ENCODE results near the gene CLDN8.

CLDN8 gene

DNA sequence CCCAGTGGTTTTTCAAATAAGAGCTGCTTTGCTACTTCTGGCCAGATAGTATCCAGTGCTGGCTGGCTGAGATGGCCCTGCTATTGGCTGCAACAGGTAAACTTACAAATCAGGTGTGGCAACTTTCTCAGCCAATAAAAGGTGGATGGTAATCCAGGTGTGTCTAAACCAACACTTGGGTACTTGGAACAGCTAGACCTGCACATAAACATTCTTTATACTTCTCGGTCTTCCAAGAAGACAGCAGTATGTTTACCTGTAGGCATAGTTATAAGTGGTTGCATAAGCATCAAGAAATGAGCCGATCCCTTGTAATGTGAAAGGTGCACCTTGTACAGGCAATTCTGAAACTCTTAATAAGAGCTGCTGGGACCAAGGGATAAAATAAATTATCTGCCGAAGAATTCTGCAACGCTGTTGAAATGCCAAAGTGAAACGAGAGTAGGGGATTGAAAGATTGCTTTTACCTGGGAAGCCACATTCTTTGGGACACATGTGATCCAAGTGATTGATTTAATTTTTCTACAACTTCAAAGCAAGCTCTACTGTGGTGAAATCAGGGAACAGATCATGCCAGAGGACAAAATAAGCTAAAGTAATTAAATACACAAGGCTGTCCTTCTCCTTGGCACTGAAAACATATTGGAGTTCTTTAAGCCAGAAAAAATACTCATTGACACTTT, at the start of gene CLDN8:
Gene CLDN8, minus strand, starts transcription at position 57 of the 683 bp plus-strand sequence. CDS start 172 bp downstream, outside the sequence.
- DNase-seq, result no peak

DNA sequence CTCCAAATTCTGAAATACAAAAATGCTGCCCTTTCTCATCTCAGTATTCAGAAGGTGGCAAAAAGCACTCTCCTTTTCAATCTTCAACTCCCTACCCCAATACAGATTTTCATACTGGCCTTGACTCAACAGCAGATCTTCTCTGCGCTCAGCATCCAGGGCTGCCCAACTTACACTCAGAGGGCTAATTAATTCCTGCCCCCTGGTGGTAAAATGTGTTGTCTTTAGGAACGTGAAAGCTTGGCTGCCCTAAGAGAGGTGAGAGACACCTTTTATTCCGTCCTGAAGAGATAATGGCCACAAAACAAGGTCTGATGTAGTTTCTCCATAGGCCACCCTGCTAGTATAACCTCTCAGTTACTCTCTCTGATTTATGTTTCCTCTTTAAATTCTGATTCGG, 41.9 kb upstream of the CLDN8 start:
- DNase-seq, result peak; percentile 49

DNA sequence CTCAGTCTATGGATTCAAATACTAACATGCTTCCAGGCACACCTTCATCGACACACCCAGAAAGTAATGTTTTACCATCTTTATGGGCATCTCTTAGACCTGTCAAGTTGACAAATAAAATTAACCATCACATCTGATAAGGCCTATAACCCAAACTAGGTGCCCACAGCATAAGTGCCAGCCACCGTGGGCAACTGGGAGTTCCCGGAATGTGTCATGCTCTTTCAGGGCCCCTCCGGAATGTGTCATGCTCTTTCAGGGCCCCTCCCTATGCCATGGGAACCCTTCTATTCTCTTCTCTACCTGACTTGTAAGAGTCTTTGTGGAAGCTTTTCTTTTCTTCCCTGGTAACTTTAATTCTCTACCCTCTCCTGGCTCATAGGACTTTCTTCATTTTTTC, 40.2 kb upstream of the CLDN8 start:
- DNase-seq, result no peak

DNA sequence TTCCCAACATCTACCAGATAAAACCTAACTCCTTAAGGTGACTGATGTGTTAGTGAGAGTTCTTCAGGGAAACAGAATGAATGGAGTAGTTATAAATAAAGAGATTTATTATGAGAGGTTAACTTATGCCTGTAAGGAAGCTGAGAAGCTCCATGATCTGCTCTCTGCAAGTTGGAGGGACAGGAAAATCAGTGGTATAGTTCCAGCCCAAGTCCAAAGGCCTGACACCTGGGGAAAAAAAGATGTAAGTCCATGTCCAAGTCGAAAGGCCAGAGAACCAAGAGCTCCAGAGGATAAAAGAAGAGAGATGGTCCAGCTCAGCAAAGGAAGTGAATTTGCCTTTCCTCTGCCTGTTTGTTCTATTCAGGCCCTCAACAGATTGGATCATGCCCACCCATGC, 39.8 kb upstream of the CLDN8 start:
- DNase-seq, result no peak

DNA sequence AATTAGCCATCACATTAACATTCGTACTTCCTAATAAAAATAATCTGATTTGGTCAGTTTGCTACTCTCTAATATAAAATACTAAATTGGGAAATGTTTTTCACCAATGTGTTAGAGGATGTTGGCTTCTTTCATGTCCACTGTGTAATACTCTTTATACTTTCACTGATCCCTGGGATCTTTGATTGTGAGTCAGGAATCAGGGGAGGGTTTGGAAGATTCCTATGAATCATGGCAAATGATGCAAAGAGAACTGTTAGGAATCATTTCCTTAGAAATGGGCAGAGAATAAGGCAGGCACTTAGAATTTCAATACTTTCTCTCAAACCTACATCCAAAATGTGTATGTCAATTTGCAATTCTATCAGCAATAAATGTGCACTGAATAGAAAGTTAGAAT, 35.9 kb upstream of the CLDN8 start:
- no peak for DNase-seq

DNA sequence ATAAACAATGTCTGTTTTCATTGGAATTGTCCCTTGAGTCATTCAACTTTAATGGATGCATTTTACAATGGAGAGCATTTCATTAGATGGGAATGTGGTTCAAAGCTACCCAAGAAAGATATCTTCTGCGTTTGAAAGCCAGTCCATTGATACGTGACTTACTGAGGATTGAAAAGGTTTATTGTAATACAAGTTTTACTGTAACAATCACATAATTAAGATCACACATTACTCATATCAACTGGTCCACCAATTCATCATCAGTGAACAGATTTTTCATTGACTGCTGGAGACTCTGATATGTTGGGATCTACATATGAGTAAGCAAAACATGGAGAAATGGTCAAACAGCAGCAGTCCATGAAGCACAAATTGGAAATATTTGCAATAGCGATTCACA, 34.0 kb upstream of the CLDN8 start:
- no peak for DNase-seq

DNA sequence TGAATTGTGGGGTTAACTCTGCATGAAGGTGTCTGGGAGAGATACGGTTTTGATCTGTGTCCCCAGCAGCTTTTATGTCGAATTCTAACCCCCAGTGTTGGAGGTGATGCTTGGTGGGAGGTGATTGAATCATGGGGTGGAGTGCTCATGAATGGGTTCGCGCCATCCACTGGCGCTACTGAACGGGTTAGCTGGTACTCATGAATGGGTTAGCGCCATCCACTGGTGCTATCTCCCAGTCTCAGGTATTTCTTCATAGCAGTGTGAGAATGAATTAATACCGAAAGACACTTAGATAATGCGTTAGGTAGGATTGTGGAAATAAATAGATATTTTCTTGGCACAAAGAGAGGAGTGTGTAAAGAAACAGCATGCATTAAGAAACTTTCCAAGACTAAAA, 32.9 kb upstream of the CLDN8 start:
- DNase-seq, result no peak

DNA sequence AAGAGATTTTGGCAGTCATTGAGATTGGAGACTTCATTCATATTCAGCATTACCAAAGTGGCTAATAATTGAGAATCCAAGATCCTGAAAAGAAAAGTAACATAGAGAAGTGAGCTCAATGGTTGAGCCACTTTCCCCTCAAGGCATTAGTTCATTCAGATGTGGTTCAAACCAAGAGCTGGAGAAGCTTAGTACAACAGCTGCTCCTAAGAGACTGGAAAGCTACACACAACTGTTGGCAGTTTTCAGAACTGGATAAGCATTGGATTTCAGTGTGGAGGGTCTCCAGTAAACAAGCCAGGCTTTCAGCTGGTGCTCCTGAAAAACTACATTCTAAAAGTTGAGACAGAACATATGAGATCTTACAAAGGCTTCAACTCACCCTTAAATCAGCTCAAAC, 29.2 kb upstream of the CLDN8 start:
- no peak for DNase-seq

DNA sequence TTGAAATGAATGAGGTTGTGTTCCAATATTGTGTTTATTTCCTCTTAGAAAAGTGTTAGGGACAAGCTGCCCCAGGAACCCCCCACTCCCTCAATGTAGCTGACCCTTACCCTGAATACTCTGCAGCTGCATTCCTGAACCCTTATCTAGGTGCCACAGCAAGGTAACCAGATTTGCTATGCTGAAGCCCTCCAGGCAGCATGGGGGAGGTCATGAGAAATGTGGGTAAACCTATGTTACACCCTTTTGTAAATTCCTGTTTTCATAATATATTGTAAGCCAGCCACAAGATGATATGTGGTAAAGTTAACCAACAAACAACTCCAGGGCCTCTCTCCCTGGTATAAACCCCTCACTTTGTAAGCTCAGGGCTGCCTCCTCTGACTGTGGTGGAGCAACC, 27.8 kb upstream of the CLDN8 start:
- no peak for DNase-seq

DNA sequence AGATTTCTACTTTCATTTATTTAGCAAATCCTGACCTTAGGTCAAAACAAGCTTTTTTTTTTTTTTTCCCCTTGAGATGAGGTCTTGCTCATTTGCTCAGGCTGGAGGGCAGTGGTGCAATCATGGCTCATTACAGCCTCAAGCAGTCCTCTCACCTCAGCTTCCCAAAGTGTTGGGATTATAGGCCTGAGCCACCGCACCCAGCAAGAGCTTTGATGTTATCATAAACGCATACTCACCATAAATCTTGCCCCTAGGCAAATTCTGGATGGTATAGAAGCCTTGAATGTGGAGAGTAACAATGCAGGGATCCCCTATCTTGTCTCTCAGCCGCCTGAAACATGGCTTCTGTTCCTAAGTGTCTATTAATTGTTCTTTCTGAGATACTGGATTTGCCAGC, 24.8 kb upstream of the CLDN8 start:
- DNase-seq, result no peak

DNA sequence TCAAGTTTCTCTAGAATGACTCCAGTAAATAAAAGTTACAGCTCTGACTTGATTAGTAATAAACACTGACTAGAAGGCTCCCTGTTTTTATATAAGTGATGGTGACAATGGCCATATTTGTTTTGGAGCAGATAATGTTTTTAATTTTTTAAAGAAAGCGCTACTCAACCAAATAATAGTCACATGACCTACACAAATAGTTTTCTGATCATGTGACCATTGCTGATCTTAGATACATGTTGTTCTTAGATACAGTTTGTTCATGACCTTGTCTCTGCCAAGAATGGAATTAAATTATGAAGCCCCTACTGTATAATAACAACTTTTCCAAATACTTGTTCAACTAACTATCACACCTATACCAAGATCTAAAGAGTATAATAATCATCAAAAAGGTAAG, 22.3 kb upstream of the CLDN8 start:
- DNase-seq, result no peak

DNA sequence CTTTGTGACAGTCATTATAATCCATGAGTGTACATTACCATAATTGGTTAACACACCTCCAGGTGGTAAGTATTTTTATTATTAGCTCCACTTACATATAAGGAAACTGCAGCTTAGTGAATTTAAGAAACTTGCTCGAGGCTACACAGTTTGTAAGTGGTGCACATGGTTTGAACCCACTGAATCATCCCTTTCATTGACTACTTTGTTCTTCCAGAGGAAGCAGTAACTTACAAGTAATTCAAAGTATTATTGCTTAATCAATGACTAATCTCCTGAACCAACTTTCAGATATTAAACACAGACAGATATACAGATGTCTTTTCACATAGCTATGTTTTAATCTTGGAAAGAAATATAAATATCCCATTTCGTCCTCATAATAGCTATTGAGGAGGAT, 18.7 kb upstream of the CLDN8 start:
- DNase-seq, result no peak

DNA sequence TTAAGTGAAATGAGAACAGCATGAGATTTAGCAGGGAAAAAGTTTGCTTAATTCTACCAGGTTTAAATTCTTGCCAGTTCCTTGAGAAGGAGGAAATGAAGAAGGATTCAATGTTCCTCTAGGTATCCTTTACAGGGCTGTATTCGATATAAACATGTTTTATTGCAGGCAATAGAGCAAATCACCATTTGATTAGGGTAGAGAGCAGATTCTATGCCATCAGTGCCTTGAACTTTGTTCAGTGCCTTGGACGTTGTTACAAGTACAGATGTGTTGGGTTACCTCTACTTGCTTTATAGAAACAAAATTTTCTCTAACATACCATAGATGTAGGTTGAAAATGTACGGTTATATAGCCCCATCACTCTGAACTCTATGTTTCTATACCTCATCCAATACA, 18.2 kb upstream of the CLDN8 start:
- no peak for DNase-seq

DNA sequence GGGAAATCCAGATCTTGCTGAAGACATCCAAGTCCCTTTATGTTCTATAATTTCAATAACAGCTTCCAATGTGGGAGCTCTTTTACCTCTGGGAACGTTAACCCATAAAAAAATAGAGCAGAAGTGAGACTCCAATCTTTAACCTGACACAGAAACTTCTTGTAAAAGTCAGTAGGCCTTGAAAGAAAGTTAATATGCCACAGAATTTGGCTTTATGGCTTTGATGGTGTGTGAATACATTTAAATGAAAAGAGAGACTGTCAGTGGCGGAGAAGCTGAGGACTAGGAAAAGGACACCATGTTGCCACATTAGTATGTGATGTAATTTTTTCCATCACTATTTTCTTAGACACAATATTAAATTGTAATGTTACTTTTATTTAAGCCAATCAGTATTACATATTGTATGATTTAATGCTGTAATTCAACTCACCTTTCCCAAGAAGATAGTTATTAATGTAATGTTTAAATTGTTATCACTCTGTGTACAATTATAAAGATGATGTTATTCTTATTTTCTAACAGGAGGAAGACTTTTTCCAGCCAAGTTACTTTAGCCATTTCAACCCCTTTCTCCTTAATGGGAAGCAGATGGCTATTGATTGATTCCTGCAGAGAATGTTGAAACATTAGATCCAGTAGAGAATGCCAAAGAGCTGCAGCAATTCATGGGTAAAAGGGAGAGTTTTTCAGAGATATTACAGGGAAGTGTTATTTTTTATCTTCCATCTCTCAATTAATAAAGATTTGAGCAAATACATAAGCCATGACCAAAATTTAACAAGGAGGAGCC, 17.5 kb upstream of the CLDN8 start:
- peak; percentile 26 for DNase-seq

DNA sequence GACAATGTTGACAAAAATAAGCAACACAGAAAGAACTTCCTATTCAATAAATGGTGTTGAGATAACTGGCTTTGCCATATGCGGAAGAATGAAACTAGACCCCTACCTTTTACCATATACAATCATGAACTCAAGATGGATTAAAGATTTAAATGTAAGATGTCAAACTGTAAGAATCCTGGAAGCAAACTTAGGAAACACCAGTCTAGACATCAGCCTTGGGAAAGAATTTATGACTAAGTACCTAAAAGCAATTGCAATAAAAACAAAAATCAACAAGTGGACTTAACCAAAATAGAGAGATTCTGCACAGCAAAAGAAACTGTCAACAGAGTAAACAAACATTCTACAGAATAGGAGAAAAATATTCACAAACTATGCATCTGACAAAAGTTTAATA, 16.1 kb upstream of the CLDN8 start:
- DNase-seq, result no peak

DNA sequence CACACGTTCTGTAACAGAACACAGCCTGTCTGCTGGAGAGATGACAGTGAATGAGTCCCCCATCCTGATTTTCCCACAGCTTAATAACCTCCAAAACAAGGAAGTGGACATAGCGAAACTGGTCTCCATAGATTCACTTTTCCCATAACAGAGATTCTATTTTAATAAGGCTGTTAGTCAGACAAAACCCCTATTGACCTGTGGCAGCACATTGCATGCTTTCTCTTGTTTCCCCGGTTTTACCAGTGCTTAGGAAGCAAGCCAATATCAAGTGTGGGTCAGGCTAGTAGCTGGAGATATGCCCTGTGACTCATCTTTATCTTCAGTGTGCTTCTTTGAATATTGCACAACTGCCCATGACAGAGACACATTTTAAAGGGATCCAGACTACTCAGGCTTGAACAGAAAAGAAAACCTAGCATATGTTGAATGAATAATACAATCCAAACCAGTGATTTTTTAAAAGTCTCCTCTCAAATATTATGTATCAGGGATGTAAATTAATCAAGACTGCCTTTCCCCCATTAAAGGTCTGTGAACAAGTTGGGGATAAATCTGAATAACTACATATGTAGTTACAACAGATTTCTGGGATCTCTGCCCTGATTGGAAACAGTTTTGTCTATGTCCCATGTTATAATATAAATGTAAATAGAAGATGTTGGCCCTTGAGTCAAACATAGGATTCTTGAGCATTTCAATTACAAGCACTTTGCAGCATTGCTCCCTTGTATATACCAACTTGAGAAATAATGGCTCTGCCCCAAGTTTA, 11.9 kb upstream of the CLDN8 start:
- no peak for DNase-seq

DNA sequence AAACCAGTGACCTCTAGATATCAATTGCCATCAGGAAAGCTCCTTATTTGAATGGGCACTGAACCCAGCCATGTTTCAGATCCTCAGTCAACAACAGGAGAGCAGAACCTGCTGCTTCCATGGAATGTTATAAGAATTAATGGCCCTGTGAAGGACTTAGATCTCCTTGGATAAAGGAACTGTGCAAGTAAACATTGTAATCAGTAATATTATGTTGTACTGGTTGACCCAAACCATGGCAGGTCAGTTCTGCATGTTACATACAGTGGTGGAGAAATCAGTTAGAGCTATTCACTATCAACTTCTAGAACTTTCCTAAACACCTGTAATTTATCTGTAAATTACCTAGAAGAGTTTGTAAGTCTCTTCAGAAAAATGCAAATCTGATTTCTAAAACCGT, 11.2 kb upstream of the CLDN8 start:
- no peak for DNase-seq

DNA sequence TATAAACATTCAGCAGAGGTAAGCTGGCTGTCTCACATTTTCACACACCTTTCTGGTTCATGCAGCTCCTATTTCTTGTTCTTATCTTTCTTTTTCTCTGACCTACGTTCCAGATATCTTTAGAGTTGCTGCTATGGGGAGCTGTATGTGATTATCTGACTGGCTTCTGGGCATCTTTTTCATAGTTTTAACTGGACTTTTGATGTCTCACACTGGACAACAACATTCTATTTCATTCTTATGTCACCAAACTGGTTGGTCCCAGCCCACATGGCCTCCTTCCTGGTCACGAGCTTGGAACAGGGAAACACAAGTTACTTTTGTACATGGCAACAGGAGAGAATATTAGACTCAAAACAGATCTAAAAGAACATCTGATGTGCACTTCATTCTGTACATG, 7.7 kb upstream of the CLDN8 start:
- no peak for DNase-seq

DNA sequence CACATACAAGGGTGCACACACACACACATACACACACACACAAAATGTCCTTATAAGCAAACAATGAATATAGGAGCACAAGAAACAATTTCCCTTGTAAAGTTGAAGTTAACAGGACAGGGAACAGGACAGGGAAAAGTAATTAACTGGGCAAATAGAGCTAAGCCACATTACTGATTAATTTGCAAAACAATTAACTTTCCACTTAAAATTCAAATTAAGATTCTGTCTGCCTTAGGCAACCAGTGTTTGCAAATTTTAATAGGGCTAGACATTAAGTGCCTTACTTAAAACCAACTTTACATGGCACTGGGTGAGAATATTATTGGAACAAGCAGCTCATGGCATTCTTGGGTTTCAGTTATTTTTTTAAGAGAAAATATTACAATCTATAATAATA, 6.8 kb upstream of the CLDN8 start:
- no peak for DNase-seq

DNA sequence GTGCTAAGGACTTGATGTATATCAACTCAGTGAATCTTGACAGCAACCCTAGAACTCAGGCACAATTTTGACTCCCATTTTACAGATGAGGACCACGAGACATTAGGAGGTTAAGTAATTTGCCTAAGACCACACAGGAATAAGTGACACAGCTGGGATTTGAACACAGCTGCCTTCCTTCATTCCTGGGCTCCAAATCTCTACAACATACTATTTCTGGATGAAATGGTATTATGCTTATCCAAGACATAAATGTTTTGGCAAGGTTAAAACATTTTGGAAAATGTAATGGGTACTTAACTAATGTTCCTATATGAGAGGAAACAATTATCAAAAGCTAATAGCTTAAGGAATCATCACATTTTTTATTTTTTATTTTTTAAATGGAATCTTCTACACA, 4.8 kb downstream of the CLDN8 start:
- no peak for DNase-seq

DNA sequence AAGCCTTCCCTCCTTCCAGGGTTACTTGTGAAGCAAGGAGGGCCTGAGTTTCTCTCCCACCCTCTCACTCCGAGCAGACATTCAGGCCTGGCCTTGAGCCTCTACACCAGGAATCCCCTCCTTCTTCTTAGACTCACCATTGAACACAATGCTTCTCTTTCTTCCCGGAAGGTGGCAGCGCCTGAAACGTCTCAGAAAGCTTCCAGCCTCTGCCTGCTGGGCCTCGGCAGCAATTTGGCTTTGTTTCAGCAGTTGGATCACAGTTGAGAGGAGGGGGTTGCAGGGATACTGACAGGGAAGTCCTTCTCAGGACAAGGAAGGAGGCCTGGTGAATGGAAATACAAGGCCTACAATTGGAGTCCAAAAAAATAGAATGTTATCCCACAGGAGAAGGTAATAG, 6.3 kb downstream of the CLDN8 start:
- peak; percentile 5 for DNase-seq

DNA sequence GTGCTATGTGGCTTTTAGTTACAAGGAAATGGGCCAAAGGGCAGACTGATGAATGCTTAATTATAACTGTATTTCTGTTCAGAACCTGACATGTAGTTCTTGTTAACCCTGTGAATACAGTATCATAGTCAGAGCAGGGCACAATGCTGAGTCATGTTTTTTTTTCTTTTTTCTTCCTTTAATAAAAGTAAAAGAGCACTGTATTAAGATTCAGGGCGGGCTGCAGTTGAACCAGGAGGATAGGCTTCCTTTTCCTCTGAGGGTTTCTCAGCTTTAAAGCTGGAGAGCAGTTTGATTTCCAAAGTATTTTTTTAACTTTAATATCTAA, 8.7 kb downstream of the CLDN8 start:
- no peak for DNase-seq

DNA sequence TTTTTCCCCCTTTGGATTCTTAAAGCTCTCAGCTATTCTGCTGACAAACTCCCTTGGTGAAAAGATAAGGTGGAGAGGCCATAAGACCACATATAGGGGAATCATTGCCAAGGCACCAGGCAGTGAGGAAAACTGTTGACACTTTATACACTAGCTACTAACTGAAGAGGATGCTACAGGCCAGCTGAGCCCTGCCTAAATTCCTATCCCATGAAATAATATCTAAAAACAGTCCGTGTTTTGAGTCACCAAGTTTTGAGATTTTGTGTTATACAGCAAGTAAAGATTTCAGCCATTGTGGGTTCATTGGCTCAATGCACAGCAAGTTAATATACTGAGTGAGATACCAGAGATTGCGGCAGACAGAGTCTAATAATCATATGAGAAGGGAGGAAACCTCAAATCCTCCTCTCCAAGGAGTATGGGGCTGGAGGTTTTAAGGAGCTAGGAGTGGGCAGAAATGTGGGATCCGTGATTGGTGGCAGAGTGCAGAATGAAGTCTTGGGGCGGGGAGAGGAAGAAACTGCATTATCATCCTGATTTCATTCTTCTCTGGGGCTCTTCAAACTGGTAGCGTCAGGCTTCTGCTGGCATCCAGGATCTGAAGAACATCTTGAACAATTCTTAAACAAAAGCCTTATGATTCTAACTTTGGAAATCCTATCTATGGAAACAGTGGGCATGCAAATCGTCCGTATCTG, 9.2 kb downstream of the CLDN8 start:
- DNase-seq, result no peak

DNA sequence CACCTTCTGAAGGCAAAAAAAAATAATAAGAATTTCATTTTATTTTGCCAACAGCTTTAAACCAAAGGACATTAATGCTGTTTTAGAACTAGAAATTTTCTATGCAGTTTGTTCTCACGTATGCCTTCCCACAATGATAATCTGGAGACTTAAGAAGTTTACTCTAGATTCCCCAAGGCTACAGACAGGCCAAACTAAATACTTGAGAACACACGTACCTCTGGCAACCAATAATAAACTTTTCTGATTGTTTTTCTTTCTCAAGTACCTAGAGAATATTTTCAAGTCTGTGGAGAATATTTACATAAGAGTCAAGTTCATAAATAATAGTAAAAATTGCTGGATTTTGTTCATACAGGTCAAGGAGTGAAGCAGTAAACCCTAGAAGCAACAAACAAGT, 15.9 kb downstream of the CLDN8 start:
- DNase-seq, result no peak

Data from NCI-H146 (cell line).